Activated T-cell treated with anti-CD3 and anti-CD28 coated beads for 1 hour (primary cell): ENCODE data around the gene DNAJC6.
"Not testable (repeated sequence)": the region's sequence is repeated elsewhere in the genome, so short reads cannot be mapped to it uniquely, and the experiment has no call there.

Source experiments
- DNase-seq: peaks from one replicate; pipeline ENCODE4 v3.0.0-alpha.2; 2020; ENCODE audit warnings: low read depth

Gene DNAJC6

DNA sequence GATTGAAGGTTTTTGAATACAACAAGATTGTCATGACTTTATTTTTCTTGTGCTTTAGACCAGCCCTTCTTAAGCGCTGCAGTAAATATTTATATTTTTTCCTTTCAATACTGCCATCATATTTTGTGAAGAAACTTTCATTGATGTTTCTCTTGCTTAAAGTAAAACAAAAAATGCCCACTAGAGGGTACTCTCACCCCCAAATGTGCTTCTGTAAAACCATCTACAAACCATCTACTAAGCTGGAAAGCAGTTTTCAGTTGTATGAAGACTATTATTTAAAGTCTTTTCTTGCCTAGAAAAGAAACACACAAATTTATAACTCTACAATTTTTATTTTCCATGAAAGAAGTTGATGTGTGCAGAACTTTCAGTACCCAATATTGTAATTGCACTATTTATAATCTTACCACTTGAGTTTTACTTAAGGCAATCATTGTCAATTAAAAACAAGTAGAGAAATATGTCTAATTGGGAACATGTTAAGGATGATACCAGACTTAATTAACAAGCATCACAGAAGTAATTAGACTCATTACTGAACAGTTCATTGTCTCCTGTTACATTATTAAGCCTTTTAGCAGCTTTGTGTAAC, 121.9 kb downstream of the DNAJC6 start:
- DNase-seq: no peak

DNA sequence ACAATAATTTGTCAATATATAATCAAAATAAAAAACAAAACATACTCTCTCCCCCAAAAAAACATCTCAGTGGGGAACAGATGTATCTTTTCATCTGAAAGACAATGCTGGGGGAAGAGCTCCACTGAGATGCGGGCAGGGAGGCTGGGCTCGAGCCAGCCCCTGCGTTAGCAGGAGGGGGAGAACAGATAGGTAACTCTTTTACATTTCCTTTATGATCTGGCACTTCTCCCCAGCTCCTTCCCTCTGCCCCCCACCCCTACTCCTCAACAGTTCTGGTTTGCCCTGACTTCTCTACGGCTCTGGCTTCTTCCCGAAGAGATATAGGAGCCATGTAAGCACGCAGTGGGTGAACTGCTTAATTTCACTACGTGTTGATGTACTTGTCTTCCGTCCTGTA, 123.6 kb downstream of the DNAJC6 start:
- no peak for DNase-seq

DNA sequence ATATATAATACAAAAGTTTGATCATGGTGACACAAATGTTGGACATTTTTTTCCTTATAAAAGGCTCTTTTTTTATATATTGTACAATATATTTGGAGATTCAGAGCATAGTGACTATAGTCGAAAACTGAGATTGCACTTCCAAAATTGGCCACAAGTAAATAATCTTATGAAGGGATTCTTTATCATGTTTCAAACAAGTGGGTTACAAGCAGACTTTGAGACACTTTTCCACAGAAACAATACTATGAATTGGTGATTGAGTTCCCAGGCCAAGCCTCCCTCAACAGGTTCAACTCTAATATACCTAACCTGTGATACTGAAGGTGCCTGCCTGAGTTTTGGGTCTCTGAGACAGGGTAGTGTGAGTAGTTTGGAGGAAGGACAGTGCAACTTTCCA, 124.9 kb downstream of the DNAJC6 start:
- DNase-seq: no peak

DNA sequence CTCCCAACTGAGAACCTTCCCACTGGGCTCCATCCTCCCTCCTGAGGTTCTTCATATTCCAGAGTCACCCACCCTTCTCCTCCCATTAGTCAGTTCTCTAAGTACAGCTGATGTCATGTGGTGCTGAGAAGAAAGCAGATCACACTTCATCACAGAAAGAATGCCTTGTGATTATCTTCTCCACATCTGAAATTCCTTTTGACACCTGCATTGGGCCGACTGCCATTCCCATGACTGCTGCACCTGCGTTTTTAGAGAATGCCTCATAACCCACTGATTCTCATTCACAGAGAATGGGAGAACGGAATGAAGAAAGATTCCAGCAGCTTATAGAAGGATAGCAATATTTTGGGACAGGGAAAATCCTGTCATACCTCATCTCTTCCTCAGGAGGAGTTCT, 125.4 kb downstream of the DNAJC6 start:
- DNase-seq: no peak

DNA sequence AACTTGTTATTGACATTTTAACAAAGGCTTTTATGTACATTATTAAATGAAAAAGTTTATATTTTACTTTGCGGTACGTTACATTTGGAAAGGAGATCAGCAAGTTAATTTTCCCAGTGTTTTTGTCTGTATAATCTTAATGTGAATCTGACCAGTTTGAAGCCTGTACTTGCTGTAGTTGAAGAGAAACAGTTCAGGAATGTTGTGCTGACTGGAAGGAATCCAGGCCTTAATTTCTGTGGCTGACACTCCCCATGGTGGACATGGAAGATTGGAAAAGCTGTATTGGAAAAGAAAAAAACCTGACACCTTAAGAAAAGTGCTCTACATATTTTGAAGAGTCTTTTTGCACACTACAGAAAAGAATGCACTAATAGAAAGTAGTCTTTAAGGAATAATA, 126.6 kb downstream of the DNAJC6 start:
- DNase-seq: no peak

DNA sequence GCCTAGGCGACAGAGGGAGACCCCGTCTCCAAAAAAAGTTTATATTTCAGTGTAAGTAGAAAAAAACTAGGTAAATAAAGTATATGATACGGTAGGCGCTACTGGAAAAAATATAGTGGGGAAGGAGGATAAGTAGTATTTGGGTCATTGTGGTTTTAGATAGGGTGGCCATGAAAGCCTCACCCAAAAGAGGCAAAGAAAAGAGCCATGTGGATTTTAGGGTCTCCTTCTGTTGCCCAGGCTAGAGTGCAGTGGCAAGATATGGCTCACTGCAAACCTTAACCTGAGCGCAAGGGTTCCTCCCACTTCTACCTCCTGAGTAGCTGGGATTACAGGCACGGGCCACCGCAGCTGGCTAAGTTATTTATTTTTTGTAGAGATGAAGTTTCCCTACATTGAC, 128.3 kb downstream of the DNAJC6 start:
- DNase-seq: no peak

DNA sequence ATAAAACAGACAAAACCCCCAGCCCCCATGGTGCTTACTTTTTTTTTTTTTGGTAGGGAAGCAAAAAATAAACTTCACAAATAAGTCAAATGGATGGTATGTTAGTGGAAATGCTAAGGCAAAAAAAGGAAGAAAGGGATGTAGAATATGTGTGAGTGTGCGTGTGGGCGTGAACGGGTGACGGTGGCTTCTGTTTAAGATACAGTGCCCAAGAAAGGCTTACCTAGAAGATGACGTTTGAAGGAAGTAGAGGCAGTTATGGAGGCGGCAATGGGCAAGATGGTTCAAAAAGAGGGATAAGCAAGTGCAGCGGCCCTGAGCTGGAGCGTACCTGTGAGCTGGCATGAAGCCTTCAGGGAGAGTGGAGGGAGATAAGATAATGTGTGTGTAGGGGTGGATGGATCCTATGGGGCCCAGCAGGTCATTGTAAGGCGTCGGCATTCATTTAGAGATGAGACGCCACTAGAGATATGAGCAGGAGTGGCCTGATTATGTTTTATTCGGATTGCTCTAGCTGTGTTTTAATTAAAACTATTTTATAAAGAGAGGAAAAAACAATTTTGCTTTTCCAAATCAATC, 131.1 kb downstream of the DNAJC6 start:
- no peak for DNase-seq

DNA sequence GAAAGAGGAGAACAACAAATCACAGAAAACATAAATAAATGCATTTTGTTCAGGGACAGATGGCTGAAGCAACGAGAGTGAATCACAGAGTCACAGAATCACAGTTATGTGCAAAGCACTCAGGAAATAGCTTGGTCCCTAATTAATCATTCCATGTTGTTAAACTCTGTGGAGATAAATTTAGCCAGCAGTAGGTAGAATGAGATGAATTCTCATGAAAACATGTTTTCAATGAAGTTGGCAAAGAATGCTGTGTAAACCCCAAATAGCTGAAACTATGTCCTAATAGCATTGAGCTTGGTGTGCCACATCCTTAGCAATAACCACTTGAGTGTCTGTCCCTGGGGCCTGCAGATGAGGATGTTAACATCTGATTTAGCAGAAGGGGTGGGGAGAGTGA, 131.6 kb downstream of the DNAJC6 start:
- no peak for DNase-seq

DNA sequence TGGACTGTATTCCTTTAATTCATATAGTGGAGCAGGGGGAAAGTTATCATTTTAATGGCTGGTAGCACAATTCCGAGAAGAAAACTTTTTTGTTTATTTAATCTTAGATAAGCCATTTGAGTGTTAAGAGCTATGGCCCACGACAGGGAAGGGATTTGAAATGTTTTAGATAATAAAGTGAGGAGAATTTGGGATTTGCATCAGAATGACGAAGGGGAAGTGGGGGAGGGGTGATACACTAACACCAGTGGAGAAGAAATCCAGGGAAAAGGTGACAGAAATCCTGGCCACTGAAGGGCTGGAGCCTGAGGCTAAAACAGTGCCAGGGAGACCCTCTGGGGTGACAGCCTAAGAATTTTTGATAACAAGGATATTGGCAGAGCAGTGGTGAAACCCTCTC, 132.1 kb downstream of the DNAJC6 start:
- no peak for DNase-seq

DNA sequence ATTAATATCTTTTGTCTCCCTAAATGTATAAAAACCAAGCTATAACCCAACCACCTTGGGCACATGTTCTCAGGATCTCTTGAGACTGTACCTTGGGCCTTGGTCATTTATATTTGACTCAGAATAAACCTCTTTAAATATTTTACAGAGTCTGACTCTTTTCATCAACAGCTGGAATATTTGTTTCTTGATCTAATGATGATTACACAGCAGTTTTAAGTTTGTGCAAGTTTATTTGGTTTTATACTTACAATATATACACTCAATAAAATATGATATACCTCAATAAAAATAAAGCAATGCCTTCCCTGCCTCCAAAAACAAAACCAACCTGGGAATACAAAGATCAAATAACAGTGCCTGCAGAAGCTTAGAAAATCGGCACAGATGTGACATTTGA, 133.1 kb downstream of the DNAJC6 start:
- no peak for DNase-seq

DNA sequence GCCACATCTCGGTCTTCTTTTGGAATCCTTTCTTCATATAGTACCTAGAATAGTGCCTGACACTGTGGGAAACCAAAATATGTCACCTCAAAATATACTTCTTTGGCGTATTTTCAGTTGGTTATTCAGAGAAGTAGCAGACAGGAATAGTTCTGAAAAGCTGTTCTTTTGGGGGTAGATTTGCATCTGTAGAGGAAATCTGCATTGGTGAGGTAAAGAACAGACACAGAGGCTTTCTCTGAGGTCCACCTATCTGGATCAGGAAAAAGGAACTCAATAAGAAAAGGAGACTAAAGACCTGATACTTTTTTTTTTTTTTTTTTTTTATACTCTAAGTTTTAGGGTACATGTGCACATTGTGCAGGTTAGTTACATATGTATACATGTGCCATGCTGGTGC, 134.3 kb downstream of the DNAJC6 start:
- no peak for DNase-seq

DNA sequence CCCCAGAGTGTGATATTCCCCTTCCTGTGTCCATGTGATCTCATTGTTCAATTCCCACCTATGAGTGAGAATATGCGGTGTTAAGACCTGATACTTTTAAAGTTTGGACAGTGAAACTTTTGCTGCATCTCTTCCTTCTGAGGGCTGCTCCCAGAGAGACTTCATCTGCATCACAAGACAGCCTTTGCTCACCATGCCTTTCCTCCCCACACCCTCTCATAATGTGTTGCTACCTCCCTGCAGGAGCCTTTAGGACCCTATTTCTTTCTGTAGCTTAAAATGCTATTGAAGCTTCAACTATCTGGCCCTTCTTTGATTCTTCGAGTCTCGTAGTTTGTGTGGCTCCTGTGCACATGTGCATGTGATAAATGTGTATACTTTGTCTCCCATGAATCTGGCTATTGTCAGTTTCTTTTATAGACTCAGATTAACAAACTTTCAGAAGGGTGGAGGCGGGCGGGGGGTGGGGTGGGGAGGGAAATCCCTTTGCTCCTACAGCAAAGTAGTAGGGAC, 134.8 kb downstream of the DNAJC6 start:
- no peak for DNase-seq

DNA sequence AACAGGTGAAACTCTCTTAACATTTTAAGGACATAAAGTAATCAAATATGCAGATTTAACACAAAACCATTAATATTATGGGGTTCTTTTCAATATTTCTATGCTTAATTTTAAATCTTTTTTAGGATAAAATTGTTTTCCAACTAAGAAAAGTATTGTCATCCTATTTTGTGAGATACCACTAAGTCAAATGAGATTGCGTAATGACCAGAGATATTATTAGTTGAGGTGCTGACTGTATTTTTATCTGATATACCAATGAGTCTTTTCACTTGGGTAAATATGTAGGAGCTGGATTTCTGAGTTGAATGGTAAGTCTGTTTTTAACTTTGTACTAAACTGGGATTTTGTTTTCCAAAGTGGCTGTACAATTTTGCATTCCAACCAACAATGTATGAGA, 136.5 kb downstream of the DNAJC6 start:
- DNase-seq: no peak

DNA sequence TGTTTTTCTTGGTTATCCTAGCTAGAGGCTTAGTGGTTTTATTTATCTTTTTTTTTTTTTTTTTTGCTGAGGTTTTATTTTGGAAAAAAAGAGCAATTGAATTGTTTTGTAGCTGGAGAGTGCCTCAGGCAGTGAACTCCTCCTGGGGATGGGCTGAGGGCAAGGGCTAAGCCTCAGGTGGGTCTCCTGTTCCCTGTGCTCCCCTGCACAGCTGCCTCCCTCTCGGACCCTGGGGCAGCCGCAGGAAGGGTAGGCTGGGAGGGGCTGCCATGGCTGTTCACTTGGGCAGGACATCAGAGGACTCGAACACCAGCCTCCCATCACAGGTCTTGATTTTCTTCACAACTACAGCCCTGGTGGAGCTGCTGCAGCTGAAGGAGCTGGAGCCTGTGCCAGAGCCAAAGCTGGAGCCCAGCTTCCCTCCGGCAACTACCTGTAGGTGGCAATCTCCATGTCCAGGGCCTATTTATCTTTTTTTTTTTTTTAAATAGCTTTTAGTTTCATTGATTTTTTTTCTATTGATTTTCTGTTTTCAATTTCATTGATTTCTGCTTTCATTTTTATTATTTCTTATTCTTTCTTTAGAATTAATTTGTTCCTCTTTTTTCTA, 140.0 kb downstream of the DNAJC6 start:
- DNase-seq: no peak

DNA sequence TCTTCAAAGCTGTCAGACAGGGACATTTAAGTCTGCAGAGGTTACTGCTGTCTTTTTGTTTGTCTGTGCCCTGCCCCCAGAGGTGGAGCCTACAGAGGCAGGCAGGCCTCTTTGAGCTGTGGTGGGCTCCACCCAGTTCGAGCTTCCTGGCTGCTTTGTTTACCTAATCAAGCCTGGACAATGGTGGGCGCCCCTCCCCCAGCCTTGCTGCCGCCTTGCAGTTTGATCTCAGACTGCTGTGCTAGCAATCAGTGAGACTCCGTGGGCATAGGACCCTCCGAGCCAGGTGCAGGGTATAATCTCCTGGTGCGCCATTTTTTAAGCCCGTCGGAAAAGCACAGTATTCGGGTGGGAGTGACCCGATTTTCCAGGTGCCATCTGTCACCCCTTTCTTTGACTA, 146.3 kb downstream of the DNAJC6 start:
- not testable (repeated sequence) for DNase-seq

DNA sequence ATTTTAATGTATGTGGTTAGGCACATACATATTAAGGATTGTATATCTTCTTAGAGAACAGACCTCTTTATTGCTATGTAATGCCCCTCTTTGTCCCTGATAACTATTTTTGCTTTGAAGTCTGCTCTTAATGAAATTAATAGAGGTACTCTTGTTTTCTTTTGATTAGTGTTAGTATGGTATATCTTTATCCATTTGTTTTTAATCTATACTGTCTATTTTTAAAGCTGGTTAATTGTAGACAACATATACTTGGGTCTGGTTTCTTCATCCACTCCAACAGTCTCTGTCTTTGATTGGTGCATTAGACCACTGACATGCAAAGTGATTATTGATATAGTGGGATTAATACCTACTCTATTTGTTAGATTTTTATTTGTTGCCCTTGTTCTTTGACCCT, 147.1 kb downstream of the DNAJC6 start:
- no peak for DNase-seq

DNA sequence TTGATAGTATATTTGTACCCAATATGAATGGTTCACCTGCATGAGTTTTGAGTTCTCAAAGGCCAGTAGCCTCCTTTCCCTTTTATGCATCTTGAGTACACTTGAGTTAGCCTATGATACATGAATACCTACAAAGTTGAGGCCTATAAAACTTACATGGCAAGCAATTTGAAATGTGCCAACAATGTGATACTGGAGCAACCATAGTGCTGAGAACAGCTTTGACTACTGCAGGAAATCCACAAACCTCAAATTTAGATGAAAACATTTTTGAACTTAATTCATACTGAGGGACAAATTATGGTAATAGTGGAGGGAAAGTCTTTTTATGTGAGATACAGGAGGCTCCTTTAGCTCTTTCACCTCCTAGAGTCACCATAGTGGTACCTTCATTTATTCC, 148.5 kb downstream of the DNAJC6 start:
- no peak for DNase-seq

DNA sequence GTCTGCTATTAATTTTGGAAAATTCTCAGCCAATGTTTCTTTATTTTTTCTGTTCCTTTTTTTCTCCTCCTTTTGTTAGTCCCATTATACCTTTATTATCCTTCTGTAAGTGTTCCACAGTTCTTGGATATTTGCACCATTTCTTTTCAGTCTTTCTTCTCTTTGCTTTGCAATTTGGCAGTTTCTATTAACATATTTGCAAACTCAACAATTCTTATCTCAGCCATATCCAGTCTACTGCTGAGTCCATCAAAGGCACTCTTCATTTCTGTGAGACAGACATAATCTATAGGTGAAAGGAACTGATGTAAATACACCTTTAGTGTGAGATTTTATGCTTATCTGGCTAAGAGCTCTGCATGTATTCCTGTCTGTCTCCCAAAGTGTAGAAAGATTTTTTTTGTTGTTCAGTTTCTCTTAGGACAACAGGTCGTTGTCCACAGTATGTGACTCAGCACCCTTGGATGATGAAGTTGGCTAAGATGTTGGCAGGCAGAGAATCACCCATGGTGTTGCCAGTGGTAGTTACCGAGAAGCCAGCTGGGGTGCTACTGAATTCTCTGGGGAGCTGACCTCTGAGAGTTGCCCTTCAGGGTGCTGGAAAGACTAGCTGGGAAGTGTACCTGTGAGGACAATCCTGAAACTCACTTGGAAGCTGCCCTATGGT, 149.5 kb downstream of the DNAJC6 start:
- DNase-seq: no peak

DNA sequence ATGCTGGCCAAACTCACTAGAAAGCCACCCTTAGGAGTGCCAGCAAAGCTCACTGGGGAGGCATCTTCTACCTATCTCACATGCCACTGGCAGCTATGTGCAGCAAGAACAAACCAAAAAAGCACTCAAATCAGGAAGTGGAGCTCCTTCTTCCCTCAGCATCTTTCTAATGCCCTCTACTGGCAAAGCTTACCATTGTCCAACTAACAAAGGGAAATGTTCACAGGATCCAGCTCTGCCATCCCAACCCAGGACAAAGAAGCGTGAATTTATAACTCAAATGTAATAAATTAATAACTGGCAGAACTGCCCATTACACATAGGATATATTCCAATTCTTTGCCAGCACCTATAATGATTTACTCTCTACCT, 150.0 kb downstream of the DNAJC6 start:
- DNase-seq: no peak
